Upper lobe of right lung (tissue), 1 donor: ENCODE data around the gene GPR153. TPM values are rescaled to one million over a fixed set of nuclear protein-coding genes. Genes with fewer than 3 reads are reported as not detected.

Experiments used
- ATAC-seq: fragments of 200-7000 bp; cut with Tn5 transposase; one replicate; pipeline ENCODE4 v1.9.1; 2020; ENCODE audit warnings: mild to moderate bottlenecking, moderate library complexity
- DNase-seq: peaks from one replicate; pipeline ENCODE4 v3.0.0-alpha.2; 2020
- H3K27ac ChIP-seq: fragments of 200-600 bp; one replicate; pipeline ENCODE4 v1.8.0; 2022
- H3K27me3 ChIP-seq: fragments of 200-600 bp; one replicate; pipeline ENCODE4 v1.8.0; 2022; ENCODE audit warnings: mild to moderate bottlenecking
- H3K36me3 ChIP-seq: fragments of 200-600 bp; one replicate; pipeline ENCODE4 v1.8.0; 2022
- H3K4me1 ChIP-seq: fragments of 200-600 bp; one replicate; pipeline ENCODE4 v1.8.0; 2022
- H3K4me3 ChIP-seq: fragments of 200-600 bp; one replicate; pipeline ENCODE4 v1.8.0; 2022; ENCODE audit warnings: mild to moderate bottlenecking
- H3K9me3 ChIP-seq: fragments of 200-600 bp; one replicate; pipeline ENCODE4 v1.8.0; 2022
- intact Hi-C: fragments of 100-400 bp; cut with DNase I; formaldehyde crosslinking; loops from one replicate; pipeline ENCODE4 v1.11.0; 2022
- total RNA-seq: library from RNA; stranded (reverse); fragmentation: NEBNext Ultra II Directional; extraction: Animal tissue kit (Norgen Biotek cat#: 25700); gene quantifications from one replicate; pipeline ENCODE4 v1.2.1, GENCODE V29; 2021
- TF ChIP-seq, protein P1 (sequence below): fragments of 200-600 bp; IDR thresholded peaks from one replicate; pipeline ENCODE4 v1.8.0; 2022; ENCODE audit warnings: antibody characterized with exemption
- donor health status: DM: no; HTN: yes; CAD: no; lungs with severe emphysema.

The GPR153 gene
- total RNA-seq, 1 donor from 2014 or later, result 16.9 TPM

DNA sequence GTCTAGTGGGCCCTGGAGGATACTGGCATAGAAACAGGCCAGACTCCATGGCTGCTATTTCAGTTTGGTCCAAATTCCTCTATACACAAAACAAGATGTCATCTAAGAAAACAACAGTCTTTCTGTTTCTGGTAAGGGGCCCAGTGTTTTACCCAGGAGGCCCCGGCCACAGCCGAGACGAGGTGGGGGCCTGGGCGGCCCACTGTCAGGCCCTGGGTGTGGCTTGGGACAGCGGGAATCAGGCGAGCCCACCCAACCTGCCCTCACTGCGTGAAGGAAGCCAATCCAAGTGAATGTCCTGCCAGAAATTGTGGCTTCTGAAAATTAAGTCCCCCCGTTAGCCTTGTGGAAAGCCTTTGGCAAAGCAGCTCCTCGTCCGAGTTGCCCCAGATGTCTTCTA, 31.2 kb upstream of the GPR153 start:
- Histone ChIP-seq H3K9me3 (no peaks in the 10 kb centered on the region), H3K27ac (no peak overlapping the region), H3K4me1 (peaks cover 11% of the 10 kb centered on the region), H3K27me3 (no peaks in the 10 kb centered on the region), H3K4me3 (no peak overlapping the region), H3K36me3 (peaks cover 4% of the 10 kb centered on the region)
- TF ChIP-seq, protein P1, sequence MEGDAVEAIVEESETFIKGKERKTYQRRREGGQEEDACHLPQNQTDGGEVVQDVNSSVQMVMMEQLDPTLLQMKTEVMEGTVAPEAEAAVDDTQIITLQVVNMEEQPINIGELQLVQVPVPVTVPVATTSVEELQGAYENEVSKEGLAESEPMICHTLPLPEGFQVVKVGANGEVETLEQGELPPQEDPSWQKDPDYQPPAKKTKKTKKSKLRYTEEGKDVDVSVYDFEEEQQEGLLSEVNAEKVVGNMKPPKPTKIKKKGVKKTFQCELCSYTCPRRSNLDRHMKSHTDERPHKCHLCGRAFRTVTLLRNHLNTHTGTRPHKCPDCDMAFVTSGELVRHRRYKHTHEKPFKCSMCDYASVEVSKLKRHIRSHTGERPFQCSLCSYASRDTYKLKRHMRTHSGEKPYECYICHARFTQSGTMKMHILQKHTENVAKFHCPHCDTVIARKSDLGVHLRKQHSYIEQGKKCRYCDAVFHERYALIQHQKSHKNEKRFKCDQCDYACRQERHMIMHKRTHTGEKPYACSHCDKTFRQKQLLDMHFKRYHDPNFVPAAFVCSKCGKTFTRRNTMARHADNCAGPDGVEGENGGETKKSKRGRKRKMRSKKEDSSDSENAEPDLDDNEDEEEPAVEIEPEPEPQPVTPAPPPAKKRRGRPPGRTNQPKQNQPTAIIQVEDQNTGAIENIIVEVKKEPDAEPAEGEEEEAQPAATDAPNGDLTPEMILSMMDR, result no peak
- ATAC-seq (no peak), DNase-seq (no peak)
- intact Hi-C loops, result no loop called here

DNA sequence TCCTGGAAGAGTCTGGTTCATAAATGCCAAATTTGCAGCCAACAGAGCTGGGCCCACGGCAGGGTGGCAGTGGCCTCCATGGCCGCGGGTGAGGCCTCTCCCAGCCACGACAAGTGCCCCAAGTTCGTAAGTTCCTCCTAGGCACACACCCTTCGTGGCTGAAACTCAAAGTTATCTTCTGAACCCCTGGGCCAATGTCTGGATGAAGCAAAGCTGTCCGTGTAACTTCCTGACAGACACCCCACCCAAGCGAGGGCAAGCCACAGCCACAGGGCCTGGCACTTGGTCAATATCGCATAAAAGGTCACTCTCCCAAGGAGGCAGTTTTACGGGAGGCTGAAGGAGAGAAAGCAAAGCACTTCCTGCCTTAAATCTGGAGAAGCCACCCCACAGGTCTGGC, 27.8 kb upstream of the GPR153 start:
- no peak overlapping the region for H3K4me3 ChIP-seq
- intact Hi-C loops, result no loop called here
- TF ChIP-seq, protein P1, result no peak
- peaks cover 14% of the 10 kb centered on the region for H3K4me1 ChIP-seq
- no peaks in the 10 kb centered on the region for H3K36me3 ChIP-seq
- peak; percentile 64 for ATAC-seq
- no peaks in the 10 kb centered on the region for H3K27me3 ChIP-seq
- no peak for DNase-seq
- no peaks in the 10 kb centered on the region for H3K9me3 ChIP-seq
- no peak overlapping the region for H3K27ac ChIP-seq

DNA sequence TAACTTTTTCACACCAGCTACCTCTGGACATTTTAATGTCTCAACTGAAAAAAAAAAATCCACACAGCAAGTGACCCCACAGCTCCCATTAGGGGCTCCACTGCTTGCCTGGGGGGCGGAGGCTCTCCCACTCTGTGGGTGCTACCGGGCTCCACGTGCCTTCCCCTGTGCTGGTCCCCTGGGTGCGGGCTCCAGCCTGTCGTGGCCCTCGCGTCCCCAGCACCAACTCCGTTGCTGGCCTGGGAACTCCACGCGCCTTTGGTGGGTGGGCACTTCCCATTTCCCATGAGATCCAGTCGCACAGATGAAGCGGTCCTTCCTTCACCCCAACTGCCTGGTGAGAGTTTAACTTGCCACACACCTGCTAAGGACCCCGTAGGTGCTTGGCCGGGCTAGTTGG, 27.1 kb upstream of the GPR153 start:
- ATAC-seq (no peak), DNase-seq (no peak)
- H3K4me1 ChIP-seq, result peaks cover 14% of the 10 kb centered on the region
- no peaks in the 10 kb centered on the region for H3K9me3 ChIP-seq
- no peaks in the 10 kb centered on the region for H3K27me3 ChIP-seq
- no peak overlapping the region for H3K4me3 ChIP-seq
- no peaks in the 10 kb centered on the region for H3K36me3 ChIP-seq
- intact Hi-C loops, result no loop called here
- TF ChIP-seq, protein P1, result no peak
- H3K27ac ChIP-seq, result peak overlapping the region; percentile 4

DNA sequence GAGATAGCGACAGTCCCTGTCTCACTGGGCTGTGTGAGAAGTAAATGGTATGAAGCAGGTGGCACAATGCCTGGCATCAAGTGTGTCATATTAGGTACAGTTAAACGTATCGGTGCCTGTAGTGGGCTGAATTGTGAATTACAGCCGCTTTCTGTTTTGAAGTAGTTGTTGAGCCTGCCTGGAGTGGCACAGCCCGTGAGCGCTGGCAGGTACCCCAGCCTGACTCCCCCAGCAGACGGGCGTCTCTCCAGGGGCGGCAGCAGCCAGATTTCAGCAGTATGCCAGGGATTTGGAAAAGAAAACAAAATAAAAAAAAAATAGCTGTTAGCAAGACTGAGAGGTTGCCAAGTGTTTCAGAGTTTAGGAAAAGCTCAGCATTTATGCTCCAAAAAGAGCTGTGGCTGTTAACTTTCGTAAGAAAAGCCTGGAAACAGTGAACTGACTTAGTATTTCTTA, 26.6 kb upstream of the GPR153 start:
- intact Hi-C loops, result no loop called here
- DNase-seq, result no peak
- TF ChIP-seq, protein P1, result no peak
- H3K27ac ChIP-seq, result no peak overlapping the region
- no peaks in the 10 kb centered on the region for H3K36me3 ChIP-seq
- H3K4me1 ChIP-seq, result peaks cover 14% of the 10 kb centered on the region
- no peaks in the 10 kb centered on the region for H3K27me3 ChIP-seq
- no peaks in the 10 kb centered on the region for H3K9me3 ChIP-seq
- peak; percentile 43 for ATAC-seq
- H3K4me3 ChIP-seq, result no peak overlapping the region

DNA sequence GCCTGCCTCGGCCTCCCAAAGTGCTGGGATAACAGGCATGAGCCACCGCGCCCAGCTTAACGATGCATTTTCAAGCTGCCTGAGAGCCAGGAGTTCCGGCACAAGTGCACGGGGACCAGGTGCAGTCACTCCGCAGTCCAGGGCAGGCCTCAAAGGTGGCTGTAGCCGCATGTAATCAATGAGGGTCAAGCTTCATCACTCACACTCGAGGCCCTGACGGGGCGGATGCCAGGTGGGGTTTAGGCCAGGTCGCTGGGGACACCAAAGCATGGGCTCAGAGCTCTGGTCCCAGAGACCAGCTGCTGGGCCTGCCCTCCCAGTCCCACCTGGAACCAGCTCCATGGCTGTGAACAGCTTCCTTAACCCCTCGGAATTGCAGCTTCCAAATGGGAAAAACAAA, 26.1 kb upstream of the GPR153 start:
- Histone ChIP-seq H3K4me3 (no peak overlapping the region), H3K9me3 (no peaks in the 10 kb centered on the region), H3K4me1 (peaks cover 14% of the 10 kb centered on the region), H3K27me3 (no peaks in the 10 kb centered on the region), H3K36me3 (no peaks in the 10 kb centered on the region), H3K27ac (no peak overlapping the region)
- no peak for DNase-seq
- ATAC-seq, result no peak
- intact Hi-C loops, result no loop called here
- TF ChIP-seq, protein P1, result no peak

DNA sequence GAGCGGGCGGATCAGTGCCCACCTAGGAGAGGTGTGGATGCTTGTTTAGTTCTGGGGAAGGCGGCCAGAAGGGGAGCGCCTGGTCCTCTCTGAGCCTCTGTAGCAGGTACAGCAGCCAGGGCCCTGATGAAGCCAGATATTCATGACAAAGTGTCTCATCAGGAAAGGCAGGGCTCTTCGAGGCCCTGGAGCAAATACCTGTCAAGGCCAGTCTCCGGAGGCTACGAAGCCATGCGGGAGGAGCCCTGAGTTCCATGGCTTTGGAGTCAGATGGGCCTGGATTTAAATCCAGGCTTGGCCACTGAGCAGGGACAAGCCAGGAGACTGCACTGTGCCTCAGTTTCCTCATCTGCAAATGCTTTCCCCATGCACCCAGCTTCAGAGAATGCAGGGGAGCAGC, 25.4 kb upstream of the GPR153 start:
- ATAC-seq, result no peak
- DNase-seq, result no peak
- Histone ChIP-seq H3K36me3 (no peaks in the 10 kb centered on the region), H3K9me3 (no peaks in the 10 kb centered on the region), H3K4me1 (peaks cover 14% of the 10 kb centered on the region), H3K27me3 (no peaks in the 10 kb centered on the region), H3K27ac (no peak overlapping the region), H3K4me3 (no peak overlapping the region)
- intact Hi-C loops, result no loop called here
- TF ChIP-seq, protein P1, result no peak
